Kidney glomerular epithelial cell (primary cell): ENCODE results near the gene GAMT.

ENCODE experiments used
- DNase-seq: peaks from one replicate; lab custom pipeline; 2025; lab: John Stamatoyannopoulos, UW

Gene GAMT

DNA sequence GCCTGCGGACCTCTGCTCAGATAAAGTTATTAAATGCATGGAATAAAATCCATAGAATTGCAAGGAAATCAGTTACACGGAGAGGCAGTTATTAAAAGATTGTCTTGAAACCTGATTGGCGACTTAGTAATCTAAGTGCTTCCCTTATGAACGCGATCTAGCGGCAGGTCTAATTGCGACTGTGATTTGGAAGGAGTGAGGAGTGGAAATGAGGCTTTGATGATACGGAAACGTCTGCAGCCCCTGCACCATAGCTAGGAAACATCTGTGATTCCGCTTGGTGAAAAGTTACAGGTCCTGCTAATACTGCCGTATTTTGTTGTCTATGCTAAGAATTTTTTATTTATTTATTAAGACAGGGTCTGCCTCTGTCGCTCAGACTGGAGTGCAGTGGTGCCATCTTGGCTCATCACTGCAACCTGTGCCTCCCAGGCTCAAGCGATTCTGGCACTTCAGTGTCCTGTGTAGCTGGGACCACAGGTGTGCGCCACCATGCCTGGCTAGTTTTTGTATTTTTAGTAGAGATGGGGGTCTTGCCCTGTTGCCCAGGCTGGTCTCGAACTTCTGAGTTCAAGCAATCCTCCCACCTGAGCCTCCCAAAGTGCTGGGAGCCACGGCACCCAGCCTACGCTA is 16.7 kb downstream of the GAMT start:
- DNase-seq: no peak

DNA sequence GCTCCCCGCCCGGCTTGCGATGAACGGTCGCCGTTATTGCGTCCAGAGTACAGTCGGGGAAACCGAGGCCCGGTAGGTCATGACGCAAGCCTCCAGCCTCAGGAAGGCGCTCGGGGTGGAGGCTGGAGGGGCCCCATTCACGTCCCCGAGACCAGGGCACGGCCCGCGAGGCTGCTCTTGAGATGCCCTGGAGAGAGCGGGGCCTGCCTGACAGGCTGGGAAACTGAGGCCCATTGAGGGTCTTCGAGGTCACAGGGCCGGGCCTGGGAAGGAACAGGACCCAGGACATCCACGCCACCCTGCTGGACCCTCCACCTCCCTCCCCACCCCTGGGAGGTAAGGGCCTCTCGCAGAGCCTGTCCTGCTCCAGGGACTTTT is 17.3 kb downstream of the GAMT start:
- no peak for DNase-seq

DNA sequence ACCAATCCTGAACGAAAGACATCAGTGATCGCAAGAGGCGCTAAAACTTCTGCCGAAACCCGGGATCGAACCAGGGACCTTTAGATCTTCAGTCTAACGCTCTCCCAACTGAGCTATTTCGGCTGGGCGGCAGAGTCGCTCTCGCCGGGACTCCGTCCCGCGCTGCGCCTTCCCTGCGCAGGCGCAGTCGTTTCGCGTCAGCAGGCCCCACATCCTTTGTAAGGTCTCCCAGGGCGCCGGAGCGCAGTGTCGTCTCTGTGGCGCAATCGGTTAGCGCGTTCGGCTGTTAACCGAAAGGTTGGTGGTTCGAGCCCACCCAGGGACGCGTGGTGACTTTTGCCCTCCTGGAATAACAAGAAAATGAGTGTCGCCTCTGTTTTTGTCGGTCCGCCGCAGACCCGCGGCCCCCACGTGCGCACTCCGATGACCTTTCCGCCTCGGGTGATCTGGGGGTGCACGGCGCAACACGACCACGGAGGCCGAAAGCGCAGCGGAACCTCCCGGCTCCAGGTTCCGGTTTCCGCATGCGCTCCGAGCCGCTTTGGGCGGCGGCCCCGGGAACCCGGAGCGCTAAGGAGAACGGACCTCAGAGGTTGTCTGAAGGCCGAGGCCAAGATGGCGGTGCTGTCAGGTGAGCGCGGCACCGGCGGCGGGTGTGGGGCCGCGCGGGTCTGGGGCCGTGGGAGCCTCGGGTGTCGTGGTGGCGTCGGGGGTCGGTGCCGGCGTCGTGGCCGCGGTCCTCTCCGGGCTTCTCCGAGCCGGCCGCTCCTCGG is 17.8 kb downstream of the GAMT start, which contains the start of gene NDUFS7:
Gene NDUFS7, plus strand, starts transcription at position 596 of the 773 bp plus-strand sequence. Its CDS starts 20 bp downstream, at position 616.
- peak; percentile 88 for DNase-seq

DNA sequence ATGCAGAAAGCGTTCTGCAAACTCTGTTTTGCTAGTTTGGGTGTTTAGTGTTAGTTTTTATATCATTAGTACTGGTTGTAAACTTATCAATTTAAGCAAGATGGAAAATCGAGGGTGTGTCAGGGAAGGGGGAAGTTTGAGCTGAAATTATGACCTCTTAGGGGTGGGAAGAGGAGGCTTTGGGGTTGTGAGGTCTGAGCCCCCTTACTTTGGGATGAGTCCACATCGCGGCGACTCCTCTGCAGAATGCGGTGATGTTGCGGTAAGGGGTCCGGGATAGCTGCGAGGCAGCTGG is 18.4 kb downstream of the GAMT start:
- no peak for DNase-seq

DNA sequence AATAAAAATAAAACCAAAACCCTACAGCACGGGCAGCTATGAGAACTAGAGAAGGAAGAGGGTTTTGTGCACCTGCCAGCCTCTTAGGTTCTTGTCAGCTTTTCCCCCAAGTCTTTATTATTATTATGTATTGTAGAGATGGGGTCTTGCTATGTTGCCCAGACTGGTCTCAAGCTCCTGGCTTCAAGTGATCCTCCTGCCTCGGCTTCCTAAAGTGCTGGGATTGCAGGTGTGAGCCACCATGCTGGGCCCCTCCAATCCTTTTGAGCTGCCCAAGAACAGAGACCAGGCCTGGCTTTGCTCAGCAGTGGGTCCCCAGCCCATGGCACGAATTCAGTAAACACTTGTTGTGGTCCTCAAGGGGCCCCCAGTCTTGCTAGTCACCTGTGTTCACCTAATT is 19.1 kb downstream of the GAMT start:
- DNase-seq: no peak

DNA sequence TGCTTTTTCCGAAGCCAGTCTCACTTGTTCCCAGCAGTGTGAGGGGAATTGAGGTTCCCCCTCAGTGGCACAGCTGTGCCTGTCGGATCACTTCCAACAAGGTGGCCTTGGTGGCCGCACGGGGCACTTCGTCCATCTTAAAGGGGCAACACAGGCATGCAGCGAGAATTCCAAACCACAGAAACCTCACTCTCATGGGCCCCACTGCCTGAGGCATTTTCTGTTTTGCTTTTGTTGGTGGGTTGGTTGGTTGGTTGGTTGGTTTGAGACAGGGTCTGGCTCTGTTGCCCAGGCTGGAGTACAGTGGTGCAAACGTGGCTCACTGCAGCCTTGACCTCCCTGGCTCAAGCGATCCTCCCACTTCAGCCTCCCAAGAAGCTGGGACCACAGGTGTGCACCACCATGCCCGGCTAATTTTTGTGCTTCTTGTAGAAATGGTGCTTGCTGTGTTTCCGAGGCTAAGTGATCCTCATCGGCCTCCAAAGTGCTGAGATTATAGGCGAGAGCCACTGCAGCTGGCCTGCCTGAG is 21.3 kb downstream of the GAMT start:
- no peak for DNase-seq

DNA sequence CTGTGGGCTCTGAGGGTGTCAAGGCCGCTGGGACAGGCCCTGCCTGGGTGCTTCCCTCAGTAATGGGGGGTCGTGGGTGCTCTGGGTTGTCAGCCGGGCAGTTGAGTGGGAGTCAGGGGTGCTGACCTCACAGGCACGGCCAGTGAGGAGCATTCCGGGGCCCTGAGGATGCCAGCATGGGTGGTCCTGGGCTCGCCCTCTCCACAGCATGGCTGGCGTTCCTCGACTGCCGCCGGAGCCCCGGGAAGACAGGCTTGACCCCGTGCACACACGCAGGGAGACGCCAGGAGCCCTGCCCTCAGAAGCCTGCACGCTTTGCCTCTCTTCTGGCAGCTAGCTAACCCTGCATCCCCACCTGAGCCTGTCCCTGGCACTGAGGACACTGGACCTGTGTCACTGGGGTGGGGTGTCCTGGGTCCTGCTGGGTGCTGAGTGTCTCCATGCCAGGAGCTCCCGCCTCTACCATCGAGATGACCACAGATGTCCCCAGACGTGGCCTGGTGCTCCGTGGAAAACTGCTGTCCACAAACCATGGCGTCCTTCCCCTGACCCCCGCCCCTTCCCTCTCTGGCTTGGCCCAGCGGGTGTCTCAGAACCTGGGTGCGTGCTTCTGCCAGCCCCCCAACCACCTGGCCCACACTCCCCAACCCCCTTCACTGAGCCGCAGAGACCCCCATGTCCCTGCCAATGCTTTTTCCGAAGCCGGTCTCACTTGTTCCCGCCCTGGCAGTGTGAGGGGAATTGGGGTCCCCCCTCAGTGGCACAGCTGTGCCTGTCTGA is 22.0 kb downstream of the GAMT start:
- no peak for DNase-seq

DNA sequence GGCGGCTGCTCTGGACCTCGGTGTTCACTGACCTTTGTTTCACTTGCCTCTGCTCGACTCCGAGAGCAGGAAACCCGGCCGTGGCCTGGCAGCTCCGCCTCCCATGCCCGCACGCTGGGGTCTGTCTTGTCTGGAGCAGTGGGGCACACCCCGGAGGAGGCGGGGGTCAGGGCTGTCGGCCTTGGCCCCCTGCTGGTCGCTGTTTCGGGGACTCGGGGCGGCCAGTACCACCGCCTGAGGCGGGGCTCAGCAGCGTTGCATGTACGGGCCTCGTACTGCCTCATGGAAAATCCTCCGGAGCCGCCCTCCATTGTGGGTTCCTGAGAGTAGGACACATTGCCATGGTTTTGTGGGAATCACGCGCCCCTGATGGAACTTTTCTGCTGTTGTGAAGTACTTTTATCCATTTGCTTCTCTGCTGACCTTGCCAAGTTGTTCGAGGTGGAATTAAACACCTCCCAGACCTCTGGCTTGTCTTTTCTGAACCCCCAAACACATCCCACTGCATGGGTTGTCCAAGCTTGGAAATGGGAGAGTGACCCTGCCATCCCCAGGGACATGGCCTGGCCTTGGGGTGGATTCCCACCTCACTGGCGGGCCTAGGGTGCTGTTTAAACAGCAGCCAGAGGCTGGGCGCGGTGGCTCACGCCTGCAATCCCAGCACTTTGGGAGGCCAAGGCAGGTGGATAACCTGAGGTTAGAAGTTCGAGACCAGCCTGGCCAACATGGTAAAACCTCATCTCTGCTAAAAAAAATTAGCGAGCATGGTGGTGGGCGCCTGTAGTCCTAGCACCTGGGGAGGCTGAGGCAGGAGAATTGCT is 23.2 kb downstream of the GAMT start:
- no peak for DNase-seq

DNA sequence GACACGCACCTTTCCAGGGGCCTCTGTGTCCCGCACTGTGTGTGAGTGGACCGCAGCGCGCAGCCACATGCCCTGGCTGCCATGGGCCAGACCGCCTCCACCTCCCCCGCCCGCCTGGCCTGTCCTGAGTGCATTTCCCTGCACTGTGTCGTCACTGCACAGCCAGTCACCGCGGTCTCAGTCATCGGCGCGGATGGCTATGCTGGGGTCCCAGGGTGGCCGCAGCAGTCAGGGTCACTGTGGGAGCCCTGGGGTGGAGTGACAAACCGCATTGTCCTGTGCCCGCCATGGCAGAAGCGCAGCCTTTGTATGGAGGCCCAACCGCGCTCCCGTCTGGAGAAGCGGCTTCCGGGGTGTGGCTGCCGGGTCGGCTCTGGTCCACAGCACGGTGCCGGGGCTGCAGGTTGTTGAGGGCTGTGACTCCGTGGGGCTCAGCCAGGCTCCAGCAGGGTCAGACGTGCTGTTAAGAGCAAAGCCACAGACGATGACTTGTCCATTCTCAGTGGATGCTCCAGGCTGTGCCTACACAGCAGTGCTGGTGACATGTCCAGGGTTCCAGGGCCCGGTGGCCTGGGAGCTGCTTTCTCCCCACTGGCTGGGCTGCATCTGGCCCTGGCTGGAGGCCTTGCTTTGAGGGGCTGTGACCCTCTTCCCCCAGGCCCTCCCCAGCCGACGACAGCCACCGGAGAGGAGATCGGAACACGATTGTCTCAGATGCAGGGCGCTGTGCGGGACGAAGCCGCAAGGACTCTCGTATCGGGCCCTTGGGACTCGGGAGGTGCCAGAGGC is 24.0 kb downstream of the GAMT start:
- no peak for DNase-seq

DNA sequence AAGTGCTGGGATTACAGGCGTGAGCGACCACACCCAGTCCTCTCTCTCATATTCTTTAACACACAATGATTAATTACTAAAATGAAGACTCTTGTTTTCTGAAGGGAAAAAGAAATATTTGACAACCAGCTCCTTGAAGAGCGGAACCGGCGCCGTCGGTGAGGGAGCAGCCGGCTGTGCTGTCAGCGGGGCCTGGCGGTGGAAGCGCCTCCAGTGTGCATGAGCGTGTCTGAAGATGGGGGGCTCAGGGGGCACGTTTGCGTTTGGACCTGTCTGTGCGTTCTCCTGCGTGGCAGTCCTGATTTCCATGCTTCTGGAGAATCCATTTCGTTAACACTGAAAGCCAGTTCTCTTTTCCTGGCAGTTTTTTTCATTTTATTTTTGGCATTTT is 24.9 kb downstream of the GAMT start:
- DNase-seq: no peak

DNA sequence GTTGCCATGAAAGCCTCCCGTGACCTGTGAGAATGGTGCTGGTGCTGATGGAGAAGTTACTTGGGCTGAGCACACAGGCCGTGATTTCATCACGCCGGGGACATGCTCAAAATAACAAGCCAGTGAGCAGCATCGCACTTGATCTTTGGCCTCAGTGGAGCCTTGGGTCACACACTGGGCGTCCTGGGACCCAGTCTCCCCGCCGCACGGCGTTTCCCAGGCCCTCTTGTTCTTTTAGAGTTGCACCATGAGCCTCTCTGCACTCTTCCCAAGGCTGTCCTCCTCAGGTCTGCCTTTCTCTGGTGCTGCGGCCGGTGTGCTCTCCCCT is 27.1 kb downstream of the GAMT start:
- no peak for DNase-seq

DNA sequence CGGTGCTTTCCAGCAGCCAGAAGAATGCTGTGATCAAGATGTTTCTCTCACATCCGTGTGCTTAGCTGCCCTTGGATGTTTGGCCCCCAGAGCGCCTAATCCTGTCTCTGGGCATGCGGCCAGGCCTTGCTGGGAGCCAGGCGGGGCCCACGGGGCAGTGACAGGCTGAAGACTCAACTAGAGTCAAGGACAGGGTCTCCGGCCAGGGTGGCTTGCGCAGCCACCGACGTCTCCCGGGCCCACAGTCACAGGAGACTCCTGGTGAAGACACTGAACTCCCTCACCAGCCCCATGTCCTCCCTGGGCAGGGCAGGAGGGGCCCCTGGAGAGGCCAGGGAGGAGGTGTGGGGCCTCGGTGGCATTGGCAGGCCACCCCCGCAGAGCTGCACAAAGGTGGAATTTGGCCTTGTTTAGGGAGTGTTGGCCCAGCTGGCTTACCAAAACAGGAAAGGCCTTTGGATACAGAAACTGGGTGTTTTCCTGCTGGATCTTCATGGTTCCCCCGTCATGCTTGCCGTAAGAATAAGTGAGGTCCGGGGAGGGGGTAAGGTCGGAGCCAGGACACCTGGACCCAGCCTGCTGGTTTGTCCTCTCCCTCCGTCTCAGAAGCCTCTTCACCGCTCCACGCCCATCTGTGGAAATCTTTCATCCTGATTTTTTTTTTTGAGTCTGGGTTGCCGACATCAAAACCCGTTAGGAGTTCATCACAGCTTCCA is 27.6 kb downstream of the GAMT start:
- DNase-seq: no peak

DNA sequence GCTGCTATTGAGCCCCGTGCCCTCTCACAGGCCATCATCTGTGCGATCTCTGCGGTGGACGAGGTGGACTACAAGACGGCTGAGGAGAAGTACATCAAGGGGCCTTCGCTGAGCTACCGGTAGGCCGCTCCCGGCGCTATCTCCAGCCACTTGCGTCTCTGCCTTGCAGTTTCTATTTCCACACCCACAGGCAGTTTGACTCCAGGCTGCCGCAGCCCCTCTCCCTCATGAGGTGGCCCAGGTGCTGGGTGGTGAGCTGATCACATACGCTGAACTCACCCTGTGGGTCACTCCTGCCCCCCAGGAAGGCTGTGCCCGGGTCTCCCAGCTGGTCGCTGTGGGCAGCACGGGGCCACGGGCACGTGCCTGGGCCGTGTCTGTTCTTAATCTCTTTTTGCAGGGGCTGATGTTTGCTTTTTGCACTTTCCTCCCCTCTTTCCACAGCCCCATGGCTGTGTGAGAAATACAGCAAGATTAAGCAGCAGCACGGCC is 28.3 kb downstream of the GAMT start:
- no peak for DNase-seq

DNA sequence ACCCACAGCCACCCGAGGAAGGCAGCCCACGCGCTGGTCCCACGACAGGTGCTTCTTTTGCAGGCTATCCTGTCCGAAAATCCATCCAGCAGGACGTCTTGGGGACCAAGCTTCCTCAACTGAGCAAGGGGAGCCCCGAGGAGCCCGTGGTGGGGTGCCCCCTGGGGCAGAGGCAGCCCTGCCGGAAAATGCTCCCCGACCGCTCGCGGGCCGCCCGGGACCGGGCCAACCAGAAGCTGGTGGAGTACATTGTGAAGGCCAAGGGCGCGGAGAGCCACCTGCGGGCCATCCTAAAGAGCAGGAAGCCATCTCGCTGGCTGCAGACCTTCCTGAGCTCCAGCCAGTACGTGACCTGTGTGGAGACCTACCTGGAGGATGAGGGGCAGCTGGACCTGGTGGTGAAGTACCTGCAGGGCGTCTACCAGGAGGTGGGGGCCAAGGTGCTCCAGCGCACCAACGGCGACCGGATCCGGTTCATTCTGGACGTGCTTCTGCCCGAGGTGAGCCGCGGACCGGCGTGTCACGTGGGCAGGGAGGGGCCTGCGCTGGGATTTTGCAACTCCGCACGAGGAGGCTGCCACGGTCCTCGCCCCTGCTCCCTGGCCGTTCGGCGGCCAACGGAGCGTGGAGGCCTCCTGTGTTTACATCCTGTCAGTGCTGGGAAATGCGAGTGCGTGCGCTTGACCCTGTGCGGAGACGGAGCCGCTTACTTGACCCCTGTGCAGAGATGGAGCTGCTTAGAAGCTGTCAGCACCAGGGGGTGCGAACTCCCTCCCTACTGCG is 30.6 kb downstream of the GAMT start:
- DNase-seq: peak; percentile 18

DNA sequence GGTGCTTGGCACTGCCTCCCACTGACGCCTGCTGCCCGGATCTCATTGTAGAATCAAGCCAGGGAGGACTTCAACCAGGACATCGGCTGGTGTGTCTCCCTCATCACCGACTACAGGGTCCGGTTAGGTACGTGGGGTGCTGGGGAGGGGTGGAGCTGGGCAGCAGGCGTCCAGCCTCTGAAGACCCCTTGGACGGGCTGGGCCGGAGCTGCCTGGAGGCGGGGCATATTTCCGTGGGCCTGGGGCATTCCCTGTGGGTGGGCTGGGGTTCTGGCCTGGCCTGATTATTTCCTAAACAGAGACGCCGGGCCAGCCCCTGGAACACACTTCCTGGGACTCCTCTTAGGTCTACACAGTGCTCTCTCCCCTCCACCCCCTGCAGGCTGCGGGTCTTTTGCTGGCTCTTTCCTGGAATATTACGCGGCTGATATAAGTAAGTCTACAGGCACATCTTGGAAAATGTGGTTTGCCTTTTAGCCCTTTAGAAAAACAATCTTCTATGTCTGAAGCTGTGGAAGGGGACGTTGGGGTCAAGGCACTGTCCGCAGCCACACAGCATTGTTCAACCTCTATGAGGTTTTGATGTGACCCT is 32.0 kb downstream of the GAMT start:
- no peak for DNase-seq

DNA sequence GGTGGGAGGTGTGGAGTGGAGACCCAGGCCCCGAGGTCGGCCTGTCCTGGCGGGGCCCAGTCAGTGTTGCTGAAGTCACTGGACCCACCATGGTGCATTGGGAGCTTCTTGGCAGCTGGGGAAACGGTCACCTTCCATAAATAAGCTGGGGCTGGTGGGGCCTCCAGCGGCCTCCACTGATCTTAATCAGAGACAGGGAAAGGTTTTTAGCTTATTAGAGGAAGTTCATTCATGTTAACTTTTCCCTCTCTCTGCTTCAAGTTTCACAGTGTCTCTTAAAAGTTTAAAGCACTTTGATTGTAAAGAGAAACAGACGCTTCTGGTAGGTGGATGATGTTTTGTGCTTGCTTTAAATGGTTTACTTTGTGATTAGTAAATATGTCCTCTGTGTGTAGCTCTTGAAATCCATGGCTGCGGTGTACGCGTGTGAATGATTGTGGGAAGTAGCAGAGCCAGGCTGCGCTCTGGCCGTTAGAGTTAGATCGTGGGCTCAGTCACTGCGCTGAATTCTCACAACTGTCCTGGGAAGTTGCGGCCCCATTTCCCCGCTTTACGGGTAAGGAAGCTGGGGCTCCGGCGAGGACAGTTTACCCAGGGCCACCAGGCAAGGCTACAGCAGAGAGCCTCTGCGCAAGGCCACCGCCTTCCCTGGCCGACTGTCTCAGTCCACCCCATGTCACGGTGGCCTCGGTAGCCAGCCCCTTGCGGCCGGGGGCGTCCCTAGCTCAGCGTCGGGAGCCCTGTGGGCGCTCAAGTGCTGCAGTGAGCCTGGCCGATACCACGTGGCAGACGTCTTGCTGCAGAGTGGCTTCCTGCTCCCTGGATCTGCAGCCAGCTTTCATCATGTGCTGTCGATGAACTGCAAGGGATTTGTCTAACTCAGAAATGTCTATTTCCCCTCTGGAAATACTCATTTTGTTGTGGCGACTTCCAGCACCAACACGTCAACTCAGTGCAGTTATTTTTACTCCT is 34.2 kb downstream of the GAMT start:
- DNase-seq: no peak

DNA sequence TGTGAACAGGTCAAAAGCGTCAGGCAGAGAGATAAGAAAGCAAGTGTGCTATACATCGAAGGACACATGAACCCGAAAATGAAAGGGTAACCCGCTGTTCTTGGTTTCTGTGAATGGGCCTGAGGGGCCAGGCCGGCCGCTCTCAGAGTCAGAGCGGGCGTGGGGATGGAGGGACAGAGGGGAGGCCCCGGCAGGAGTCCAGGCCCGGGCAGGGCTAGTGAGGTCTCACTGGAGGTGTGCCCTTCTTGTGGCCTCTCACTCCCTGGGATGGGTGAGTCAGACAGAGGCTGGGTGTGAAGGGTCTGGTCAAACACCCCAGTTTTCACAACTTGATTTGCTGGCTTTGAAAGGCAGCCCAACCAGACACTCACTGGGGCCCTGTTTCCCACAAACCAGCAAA is 35.0 kb downstream of the GAMT start:
- DNase-seq: no peak
